ENCODE results near the gene PROM1.

DNA sequence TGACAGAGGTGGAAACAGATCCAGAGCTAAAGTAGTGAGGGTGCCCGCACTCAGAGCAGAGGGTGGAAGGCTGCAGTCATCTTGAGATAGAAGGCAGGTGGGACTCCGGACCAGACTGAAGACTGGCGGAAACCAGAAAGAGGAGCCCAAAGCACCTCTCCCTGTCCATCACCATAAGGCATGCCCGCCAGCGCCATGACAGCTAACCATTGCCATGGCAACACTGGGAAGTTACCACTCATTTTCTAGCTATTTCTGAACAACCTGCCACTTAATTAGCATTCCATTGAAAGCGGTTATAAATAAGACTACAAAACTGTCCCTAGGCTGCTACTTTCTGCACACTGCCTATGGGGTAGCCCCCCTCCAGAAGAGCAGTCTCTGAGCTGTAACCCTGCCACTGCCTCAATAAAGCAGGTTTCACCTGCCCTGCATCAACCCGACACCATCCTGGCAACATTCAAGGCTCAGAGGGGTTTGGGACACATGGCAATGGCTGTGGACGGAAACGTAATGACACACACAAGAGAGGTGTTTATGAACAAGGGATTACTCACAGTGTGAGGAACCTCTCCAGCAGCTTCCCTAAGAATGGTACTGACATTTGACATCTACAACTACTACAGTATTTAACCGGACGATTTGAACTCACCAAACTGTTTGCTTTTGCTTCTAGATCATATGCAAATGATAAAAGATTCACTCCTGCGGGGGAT is 93.1 kb downstream of the PROM1 start:
- TF ChIP-seq RFX5 (IDR thresholded peaks at IDR 0.05) (no peak), POLR2A (IDR thresholded peaks at IDR 0.05; ENCODE audit: low read length) (no peak), CEBPB (IDR thresholded peaks at IDR 0.05) (no peak)
- TF ChIP-seq, protein P1, sequence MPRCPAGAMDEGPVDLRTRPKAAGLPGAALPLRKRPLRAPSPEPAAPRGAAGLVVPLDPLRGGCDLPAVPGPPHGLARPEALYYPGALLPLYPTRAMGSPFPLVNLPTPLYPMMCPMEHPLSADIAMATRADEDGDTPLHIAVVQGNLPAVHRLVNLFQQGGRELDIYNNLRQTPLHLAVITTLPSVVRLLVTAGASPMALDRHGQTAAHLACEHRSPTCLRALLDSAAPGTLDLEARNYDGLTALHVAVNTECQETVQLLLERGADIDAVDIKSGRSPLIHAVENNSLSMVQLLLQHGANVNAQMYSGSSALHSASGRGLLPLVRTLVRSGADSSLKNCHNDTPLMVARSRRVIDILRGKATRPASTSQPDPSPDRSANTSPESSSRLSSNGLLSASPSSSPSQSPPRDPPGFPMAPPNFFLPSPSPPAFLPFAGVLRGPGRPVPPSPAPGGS (IDR thresholded peaks at IDR 0.05), result no peak
